Measurements from ENCODE around the gene RBX1.

- TF ChIP-seq POLR2A (IDR thresholded peaks at IDR 0.05) (no peak), CTCF (IDR thresholded peaks at IDR 0.05) (no peak), EP300 (IDR thresholded peaks at IDR 0.05) (no peak)
Observed at GRCh38 chr22:40928657-40929056, 22.5 kb upstream of the RBX1 start.
